Activated T-cell treated with anti-CD3 and anti-CD28 coated beads, Interleukin-2, amount 50 U/mL, for 24 hours (primary cell): Measurements from ENCODE around the gene SF1.

Source experiments
- DNase-seq: peaks from one replicate; pipeline ENCODE4 v3.0.0-alpha.2; 2020
- H3K27ac Mint-ChIP-seq: 2 replicates; pipeline ENCODE4 v1.8.0; 2020; ENCODE audit warnings: mild to moderate bottlenecking, mixed read lengths
- H3K27me3 Mint-ChIP-seq: 2 replicates; pipeline ENCODE4 v1.8.0; 2020; ENCODE audit warnings: mixed read lengths
- H3K36me3 Mint-ChIP-seq: 2 replicates; pipeline ENCODE4 v1.8.0; 2020; ENCODE audit warnings: low read depth, mixed read lengths
- H3K4me1 Mint-ChIP-seq: 2 replicates; pipeline ENCODE4 v1.8.0; 2020; ENCODE audit warnings: low read depth, mixed read lengths
- H3K4me3 Mint-ChIP-seq: 2 replicates; pipeline ENCODE4 v1.8.0; 2020; ENCODE audit warnings: mild to moderate bottlenecking, moderate library complexity, mixed read lengths
- H3K9me3 Mint-ChIP-seq: 2 replicates; pipeline ENCODE4 v1.8.0; 2020; ENCODE audit warnings: mixed read lengths

The SF1 gene

GRCh38 chr11:64724863-64725532, 53.3 kb downstream of the SF1 start:
- Mint-ChIP-seq H3K4me3 (no peak overlapping the region), H3K27ac (no peak overlapping the region), H3K36me3 (peaks cover 13% of the 10 kb centered on the region), H3K4me1 (peaks cover 10% of the 10 kb centered on the region), H3K27me3 (peaks cover 25% of the 10 kb centered on the region), H3K9me3 (no peaks in the 10 kb centered on the region)
- no peak for DNase-seq

- DNase-seq = peak; percentile 24
- Mint-ChIP-seq H3K9me3 (no peaks in the 10 kb centered on the region), H3K4me1 (peaks cover 10% of the 10 kb centered on the region), H3K4me3 (peak overlapping the region; percentile 67), H3K36me3 (peaks cover 10% of the 10 kb centered on the region), H3K27ac (peak overlapping the region; percentile 3), H3K27me3 (peaks cover 29% of the 10 kb centered on the region)
Observed at GRCh38 chr11:64723907-64724862, 54.2 kb downstream of the SF1 start.

- peaks cover 3% of the 10 kb centered on the region for H3K36me3 Mint-ChIP-seq
- H3K9me3 Mint-ChIP-seq = no peaks in the 10 kb centered on the region
- DNase-seq = peak; percentile 91
- peaks cover 33% of the 10 kb centered on the region for H3K27me3 Mint-ChIP-seq
- peak within 1 kb of the TSS; percentile 64 for H3K27ac Mint-ChIP-seq
- peak within 1 kb of the TSS; percentile 67 for H3K4me3 Mint-ChIP-seq
- H3K4me1 Mint-ChIP-seq = peaks cover 10% of the 10 kb centered on the region
Observed at GRCh38 chr11:64723117-64723906, 55.0 kb downstream of the SF1 start, which contains the start of gene NRXN2. Gene NRXN2 (minus strand): TSS chr11:64723197. CDS start chr11:64713699, 9,498 bp downstream.

- no peak overlapping the region for H3K4me3 Mint-ChIP-seq
- peaks cover 3% of the 10 kb centered on the region for H3K36me3 Mint-ChIP-seq
- no peaks in the 10 kb centered on the region for H3K9me3 Mint-ChIP-seq
- peaks cover 10% of the 10 kb centered on the region for H3K4me1 Mint-ChIP-seq
- H3K27ac Mint-ChIP-seq = no peak overlapping the region
- peaks cover 40% of the 10 kb centered on the region for H3K27me3 Mint-ChIP-seq
- peak; percentile 31 for DNase-seq
Observed at GRCh38 chr11:64722141-64723065, 55.9 kb downstream of the SF1 start.

GRCh38 chr11:64721359-64721699, 57.0 kb downstream of the SF1 start:
- Mint-ChIP-seq H3K27me3 (peaks cover 50% of the 10 kb centered on the region), H3K9me3 (no peaks in the 10 kb centered on the region), H3K4me1 (peaks cover 10% of the 10 kb centered on the region), H3K27ac (no peak overlapping the region), H3K36me3 (no peaks in the 10 kb centered on the region), H3K4me3 (no peak overlapping the region)
- no peak for DNase-seq

- peaks cover 10% of the 10 kb centered on the region for H3K4me1 Mint-ChIP-seq
- H3K9me3 Mint-ChIP-seq = no peaks in the 10 kb centered on the region
- no peaks in the 10 kb centered on the region for H3K36me3 Mint-ChIP-seq
- H3K27ac Mint-ChIP-seq = no peak overlapping the region
- H3K4me3 Mint-ChIP-seq = no peak overlapping the region
- no peak for DNase-seq
- H3K27me3 Mint-ChIP-seq = peaks cover 55% of the 10 kb centered on the region
Observed at GRCh38 chr11:64720640-64721358, 57.5 kb downstream of the SF1 start.

GRCh38 chr11:64720167-64720566, 58.2 kb downstream of the SF1 start:
- Mint-ChIP-seq H3K36me3 (no peaks in the 10 kb centered on the region), H3K9me3 (no peaks in the 10 kb centered on the region), H3K4me1 (peaks cover 8% of the 10 kb centered on the region), H3K27ac (no peak overlapping the region), H3K4me3 (no peak overlapping the region), H3K27me3 (peaks cover 62% of the 10 kb centered on the region)
- DNase-seq = no peak

GRCh38 chr11:64719406-64719805, 58.9 kb downstream of the SF1 start:
- DNase-seq = no peak
- peaks cover 6% of the 10 kb centered on the region for H3K4me1 Mint-ChIP-seq
- H3K36me3 Mint-ChIP-seq = no peaks in the 10 kb centered on the region
- H3K4me3 Mint-ChIP-seq = no peak overlapping the region
- H3K9me3 Mint-ChIP-seq = no peaks in the 10 kb centered on the region
- H3K27me3 Mint-ChIP-seq = peaks cover 69% of the 10 kb centered on the region
- H3K27ac Mint-ChIP-seq = no peak overlapping the region

GRCh38 chr11:64718780-64719124, 59.6 kb downstream of the SF1 start:
- no peaks in the 10 kb centered on the region for H3K9me3 Mint-ChIP-seq
- DNase-seq = no peak
- H3K27ac Mint-ChIP-seq = no peak overlapping the region
- H3K4me3 Mint-ChIP-seq = no peak overlapping the region
- H3K27me3 Mint-ChIP-seq = peaks cover 76% of the 10 kb centered on the region
- peaks cover 3% of the 10 kb centered on the region for H3K4me1 Mint-ChIP-seq
- H3K36me3 Mint-ChIP-seq = no peaks in the 10 kb centered on the region

- no peaks in the 10 kb centered on the region for H3K36me3 Mint-ChIP-seq
- H3K27me3 Mint-ChIP-seq = peaks cover 76% of the 10 kb centered on the region
- H3K4me3 Mint-ChIP-seq = no peak overlapping the region
- no peaks in the 10 kb centered on the region for H3K9me3 Mint-ChIP-seq
- H3K4me1 Mint-ChIP-seq = no peaks in the 10 kb centered on the region
- H3K27ac Mint-ChIP-seq = no peak overlapping the region
- DNase-seq = no peak
Observed at GRCh38 chr11:64718084-64718779, 60.1 kb downstream of the SF1 start.

- Mint-ChIP-seq H3K9me3 (no peaks in the 10 kb centered on the region), H3K4me3 (no peak overlapping the region), H3K27me3 (peaks cover 77% of the 10 kb centered on the region), H3K27ac (no peak overlapping the region), H3K4me1 (peaks cover 3% of the 10 kb centered on the region), H3K36me3 (no peaks in the 10 kb centered on the region)
- DNase-seq = no peak
Observed at GRCh38 chr11:64717268-64717578, 61.1 kb downstream of the SF1 start.

GRCh38 chr11:64716473-64717267, 61.7 kb downstream of the SF1 start:
- H3K4me3 Mint-ChIP-seq = no peak overlapping the region
- H3K4me1 Mint-ChIP-seq = peaks cover 9% of the 10 kb centered on the region
- peaks cover 77% of the 10 kb centered on the region for H3K27me3 Mint-ChIP-seq
- DNase-seq = no peak
- H3K27ac Mint-ChIP-seq = no peak overlapping the region
- no peaks in the 10 kb centered on the region for H3K9me3 Mint-ChIP-seq
- no peaks in the 10 kb centered on the region for H3K36me3 Mint-ChIP-seq
